Coronary artery (tissue), 2 donors: Measurements from ENCODE around the gene FBXO44.
"Not testable (repeated sequence)": the region's sequence is repeated elsewhere in the genome, so short reads cannot be mapped to it uniquely, and the experiment has no call there.

Source experiments
- DNase-seq: peaks from one replicate; pipeline ENCODE4 v3.0.0-alpha.2; 2017; ENCODE audit warnings: low spot score
- H3K27ac ChIP-seq, 2 donors: fragments of 200-600 bp; sonication (generic); one replicate each; pipeline ENCODE4 v1.5.1; 2016 to 2019
- H3K4me3 ChIP-seq: fragments of 200-600 bp; sonication (generic); 2 replicates; pipeline ENCODE4 v1.5.1; 2016; ENCODE audit warnings: mild to moderate bottlenecking, moderate library complexity
- TF ChIP-seq, protein P1 (sequence below): fragments of 200-600 bp; sonication (generic); IDR thresholded peaks from one replicate; pipeline ENCODE4 v1.5.1; 2019; ENCODE audit warnings: antibody characterized with exemption

The FBXO44 gene, protein sequence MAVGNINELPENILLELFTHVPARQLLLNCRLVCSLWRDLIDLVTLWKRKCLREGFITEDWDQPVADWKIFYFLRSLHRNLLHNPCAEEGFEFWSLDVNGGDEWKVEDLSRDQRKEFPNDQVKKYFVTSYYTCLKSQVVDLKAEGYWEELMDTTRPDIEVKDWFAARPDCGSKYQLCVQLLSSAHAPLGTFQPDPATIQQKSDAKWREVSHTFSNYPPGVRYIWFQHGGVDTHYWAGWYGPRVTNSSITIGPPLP

DNA sequence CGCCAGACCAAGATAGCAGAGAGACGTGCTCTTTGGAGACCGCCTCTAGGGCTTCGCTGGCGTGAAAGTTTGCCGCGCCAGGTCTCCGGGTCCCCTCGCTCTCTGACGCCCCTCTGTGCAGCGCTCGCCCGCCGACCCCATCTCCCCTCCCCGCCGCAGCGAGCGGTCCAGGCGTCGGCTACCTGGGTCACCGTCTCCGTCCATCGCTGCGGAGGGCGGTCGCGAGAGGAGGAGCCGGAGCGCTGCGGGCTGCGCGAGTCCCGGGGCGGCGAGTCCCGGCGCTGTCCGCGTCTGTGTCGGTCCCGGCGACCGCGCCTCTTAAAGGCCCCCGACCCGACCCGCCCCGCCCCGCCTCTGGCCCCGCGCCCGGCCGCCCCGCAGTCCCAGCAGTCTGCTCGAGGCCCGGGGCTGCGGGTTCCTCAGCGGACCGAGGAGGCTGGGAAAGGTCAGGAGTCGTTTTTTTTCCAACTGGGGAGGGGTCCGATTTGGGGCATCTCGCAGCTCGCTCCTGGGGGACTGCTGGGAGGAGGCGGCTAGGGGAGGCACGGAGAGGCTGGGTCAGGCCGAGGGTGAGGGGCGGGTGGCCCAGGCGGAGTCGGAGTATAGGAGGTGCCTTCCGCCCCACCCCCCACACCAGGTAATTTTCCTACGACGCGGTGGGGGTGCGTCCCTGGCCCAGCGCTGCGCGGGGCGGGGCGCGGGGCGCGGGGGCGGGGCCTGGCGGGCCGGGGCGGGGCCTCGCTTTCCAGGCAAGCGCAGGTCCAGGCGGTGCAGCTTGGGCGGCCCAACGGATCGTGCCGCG, at the start of gene FBXO44, which contains the start of gene FBXO2:
FBXO44 (plus strand) TSS at position 741 of the 802 bp plus-strand sequence. CDS start 959 bp downstream, outside the sequence.
FBXO2 (minus strand) TSS at position 293 of the 802 bp plus-strand sequence; CDS start at position 204, 89 bp downstream.
- Histone ChIP-seq H3K27ac (peak within 1 kb of the TSS in 1 of 2 donors; percentile 75), H3K4me3 (peak within 1 kb of the TSS; percentile 91)
- TF ChIP-seq, protein P1, sequence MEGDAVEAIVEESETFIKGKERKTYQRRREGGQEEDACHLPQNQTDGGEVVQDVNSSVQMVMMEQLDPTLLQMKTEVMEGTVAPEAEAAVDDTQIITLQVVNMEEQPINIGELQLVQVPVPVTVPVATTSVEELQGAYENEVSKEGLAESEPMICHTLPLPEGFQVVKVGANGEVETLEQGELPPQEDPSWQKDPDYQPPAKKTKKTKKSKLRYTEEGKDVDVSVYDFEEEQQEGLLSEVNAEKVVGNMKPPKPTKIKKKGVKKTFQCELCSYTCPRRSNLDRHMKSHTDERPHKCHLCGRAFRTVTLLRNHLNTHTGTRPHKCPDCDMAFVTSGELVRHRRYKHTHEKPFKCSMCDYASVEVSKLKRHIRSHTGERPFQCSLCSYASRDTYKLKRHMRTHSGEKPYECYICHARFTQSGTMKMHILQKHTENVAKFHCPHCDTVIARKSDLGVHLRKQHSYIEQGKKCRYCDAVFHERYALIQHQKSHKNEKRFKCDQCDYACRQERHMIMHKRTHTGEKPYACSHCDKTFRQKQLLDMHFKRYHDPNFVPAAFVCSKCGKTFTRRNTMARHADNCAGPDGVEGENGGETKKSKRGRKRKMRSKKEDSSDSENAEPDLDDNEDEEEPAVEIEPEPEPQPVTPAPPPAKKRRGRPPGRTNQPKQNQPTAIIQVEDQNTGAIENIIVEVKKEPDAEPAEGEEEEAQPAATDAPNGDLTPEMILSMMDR, result no peak
- DNase-seq, result no peak

DNA sequence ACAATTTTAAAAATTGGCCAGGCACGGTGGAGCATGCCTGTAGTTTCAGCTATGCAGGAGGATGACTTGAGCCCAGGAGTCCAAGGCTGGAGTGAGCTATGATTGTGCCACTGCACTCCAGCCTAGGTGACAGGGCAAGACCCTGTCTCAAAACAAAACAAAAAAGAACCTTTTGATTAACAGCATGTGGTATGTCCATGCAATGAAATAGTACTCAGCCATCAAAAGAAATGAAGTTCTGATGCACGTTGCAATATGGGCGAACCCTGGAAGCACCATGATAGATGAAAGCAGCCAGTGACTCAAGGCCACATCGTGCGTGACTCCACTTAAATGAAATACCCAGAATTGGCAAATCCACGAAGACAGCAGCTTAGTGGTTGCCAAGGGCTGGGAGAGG, 47.9 kb upstream of the FBXO44 start:
- H3K4me3 ChIP-seq, result no peak overlapping the region
- no peak for DNase-seq
- TF ChIP-seq, protein P1, result no peak
- no peak overlapping the region for H3K27ac ChIP-seq

DNA sequence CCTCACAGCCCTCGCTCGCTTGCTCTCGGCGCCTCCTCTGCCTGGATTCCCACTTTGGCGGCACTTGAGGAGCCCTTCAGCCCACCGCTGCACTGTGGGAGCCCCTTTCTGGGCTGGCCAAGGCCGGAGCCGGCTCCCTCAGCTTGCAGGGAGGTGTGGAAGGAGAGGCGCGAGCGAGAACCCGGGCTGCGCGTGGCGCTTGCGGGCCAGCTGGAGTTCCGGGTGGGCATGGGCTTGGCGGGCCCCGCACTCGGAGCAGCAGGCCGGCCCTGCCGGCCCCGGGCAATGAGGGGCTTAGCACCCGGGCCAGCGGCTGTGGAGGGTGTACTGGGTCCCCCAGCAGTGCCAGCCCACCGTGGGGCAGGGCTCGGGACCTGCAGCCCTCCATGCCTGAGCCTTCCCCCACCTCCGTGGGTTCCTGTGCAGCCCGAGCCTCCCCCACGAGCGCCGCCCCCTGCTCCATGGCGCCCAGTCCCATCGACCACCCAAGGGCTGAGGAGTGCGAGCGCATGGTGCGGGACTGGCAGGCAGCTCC, 46.0 kb upstream of the FBXO44 start:
- not testable (repeated sequence) for DNase-seq, H3K27ac ChIP-seq, H3K4me3 ChIP-seq

DNA sequence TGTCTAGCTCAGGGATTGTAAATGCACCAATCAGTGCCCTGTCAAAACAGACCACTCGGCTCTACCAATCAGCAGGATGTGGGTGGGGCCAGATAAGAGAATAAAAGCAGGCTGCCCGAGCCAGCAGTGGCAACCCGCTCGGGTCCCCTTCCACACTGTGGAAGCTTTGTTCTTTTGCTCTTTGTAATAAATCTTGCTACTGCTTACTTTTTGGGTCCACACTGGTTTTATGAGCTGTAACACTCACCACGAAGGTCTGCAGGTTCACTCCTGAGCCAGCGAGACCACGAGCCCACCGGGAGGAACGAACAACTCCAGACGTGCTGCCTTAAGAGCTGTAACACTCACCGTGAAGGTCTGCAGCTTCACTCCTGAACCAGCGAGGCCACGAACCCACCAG, 45.3 kb upstream of the FBXO44 start:
- H3K27ac ChIP-seq, H3K4me3 ChIP-seq, DNase-seq: not testable (repeated sequence)

DNA sequence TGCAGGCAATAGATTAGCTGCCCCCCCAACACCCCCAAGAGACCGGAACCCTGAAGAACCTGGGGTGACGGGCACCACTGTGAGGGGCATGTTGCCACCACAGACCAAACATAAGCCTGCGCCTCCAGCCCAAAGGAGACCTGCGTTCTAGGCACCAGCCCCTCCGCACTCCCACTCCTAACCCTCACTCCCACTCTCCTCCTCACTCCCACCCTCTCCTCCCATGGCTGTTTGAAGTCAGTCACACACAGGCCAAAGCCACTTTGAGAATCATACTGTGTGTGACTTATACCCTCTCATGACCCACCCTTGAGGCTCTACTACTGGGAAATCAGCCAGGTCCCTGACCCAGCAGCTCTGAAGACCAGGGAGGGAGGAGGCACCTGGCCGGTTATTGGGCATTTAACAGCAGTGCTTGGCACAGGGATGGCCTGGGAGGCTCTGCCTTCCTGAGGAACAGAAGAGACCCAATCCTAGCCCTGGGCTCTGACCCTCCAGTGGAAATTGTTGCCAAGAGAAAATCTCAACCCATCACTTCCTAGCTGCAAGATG, 44.0 kb upstream of the FBXO44 start:
- H3K27ac ChIP-seq, result no peak overlapping the region
- DNase-seq, result no peak
- no peak overlapping the region for H3K4me3 ChIP-seq
- TF ChIP-seq, protein P1, result no peak

DNA sequence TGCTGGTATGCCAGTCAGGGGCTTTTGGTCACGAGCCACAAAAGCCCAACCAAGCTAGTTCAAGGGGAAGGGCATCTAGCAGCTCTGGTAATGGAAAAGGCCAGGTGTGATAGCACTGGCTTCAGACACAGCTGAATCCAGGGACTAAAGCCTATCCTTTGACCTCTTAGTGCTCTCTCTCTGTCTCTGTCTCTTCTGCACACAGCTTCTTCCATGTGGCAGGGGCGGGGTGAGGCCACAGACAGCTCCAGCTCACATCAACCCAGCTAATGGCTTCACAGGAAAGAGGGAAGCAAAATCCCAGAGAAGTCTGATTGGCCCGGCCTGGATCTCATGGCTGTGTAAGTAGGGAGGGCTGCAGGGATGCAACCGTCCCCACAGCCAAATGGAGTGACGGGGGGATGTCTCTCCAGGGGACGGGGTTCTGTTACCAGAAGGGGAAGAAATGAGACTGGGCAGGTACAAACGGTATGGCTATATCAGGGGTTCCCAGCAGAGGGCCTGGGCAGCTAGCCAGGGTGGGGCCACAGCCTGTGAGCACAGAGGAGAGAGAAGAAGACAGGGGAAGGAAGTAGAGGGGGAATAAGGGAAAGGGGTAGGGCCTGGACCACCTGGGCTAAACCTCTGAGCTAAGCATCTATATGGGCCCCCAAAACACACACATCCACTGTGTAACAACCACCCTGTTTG, 42.9 kb upstream of the FBXO44 start:
- no peak for DNase-seq
- TF ChIP-seq, protein P1, result no peak
- Histone ChIP-seq H3K27ac (no peak overlapping the region), H3K4me3 (no peak overlapping the region)

DNA sequence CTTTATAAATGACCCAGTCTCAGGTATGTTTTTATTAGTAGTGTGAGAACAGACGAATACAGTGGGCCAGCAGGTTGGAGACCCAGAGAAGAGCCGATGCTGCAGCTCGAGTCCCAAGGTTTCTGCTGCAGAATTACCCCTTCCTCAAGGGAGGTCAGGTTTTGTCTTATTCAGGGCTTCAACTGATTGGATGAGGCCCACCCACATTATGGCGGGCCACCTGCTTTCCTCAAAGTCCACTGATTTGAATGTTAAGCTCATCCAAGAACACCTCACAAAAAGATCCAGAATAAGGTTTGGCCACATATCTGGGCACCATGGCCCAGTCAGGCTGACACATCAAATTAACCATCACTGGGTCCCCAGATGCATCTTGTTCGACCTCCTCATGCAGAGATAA, 41.3 kb upstream of the FBXO44 start:
- no peak for DNase-seq
- Histone ChIP-seq H3K27ac (no peak overlapping the region), H3K4me3 (no peak overlapping the region)
- TF ChIP-seq, protein P1, result no peak
